HepG2 (cell line): ENCODE measurements around the gene EHD1. TPM values are rescaled to one million over a fixed set of nuclear protein-coding genes. Genes with fewer than 3 reads are reported as not detected.

Experiments
- ATAC-seq: fragments of 200-7000 bp; cut with Tn5 transposase; 3 replicates; pipeline ENCODE4 v1.9.1; 2020; ENCODE audit warnings: mild to moderate bottlenecking, moderate library complexity
- BruUV-seq: library from RNA; stranded (reverse); fragments of 400-500 nt; replicated peaks from 2 replicates; lab custom pipeline; 2021; lab: Mats Ljungman, UMichigan
- CTCF ChIA-PET: fragments of 300-600 bp; formaldehyde crosslinking; extraction: SDS; loops from one replicate; lab custom pipeline; 2021; ENCODE audit warnings: low total read pairs, inconsistent platforms, low intra/inter-chr PET ratio; lab: Yijun Ruan, JAX
- POLR2A ChIA-PET: fragments of 350-600 bp; sonication (Branson Sonifier 250); formaldehyde crosslinking; loops from one replicate; lab custom pipeline; 2020; ENCODE audit warnings: antibody characterized with exemption, inconsistent platforms; lab: Yijun Ruan, JAX
- DNase-seq: peaks from one replicate; pipeline ENCODE4 v3.0.0-alpha.2; 2015; ENCODE audit warnings: low spot score
- FAIRE-seq: peaks from 3 replicates; lab custom pipeline; 2011; peaks lifted over from hg19 to GRCh38; lab: Jason Lieb, UNC
- H2AFZ ChIP-seq: one replicate; pipeline ENCODE4 v1.6.1; 2011; ENCODE audit warnings: low read length, inconsistent platforms
- H3K27ac ChIP-seq: fragments of 300-600 bp; 3 replicates; pipeline ENCODE4 v1.8.0; 2011; ENCODE audit warnings: mixed run types, mild to moderate bottlenecking, mixed read lengths, low read length, inconsistent platforms; ENCODE audit not compliant: insufficient read depth; ENCODE audit errors: extremely low read length
- H3K27me3 ChIP-seq, 2 experiments: fragments of 200-600 bp in 1 of 2; 2 replicates in 1 of 2; 3 replicates in 1 of 2; pipeline versions ENCODE4 v1.6.0 to v1.8.0; 2011; ENCODE audit warnings: low read length in 2 of 2, mild to moderate bottlenecking in 2 of 2, moderate library complexity in 2 of 2, inconsistent platforms in 1 of 2; ENCODE audit not compliant: insufficient read depth in 2 of 2, control insufficient read depth in 1 of 2
- H3K36me3 ChIP-seq, 2 experiments: fragments of 200-600 bp in 1 of 2; replicated peaks in 1 of 2; 2 replicates in 1 of 2; 3 replicates in 1 of 2; pipeline versions ENCODE4 v1.5.1 to v1.8.0; 2011; ENCODE audit warnings: low read length in 2 of 2, inconsistent platforms in 1 of 2; ENCODE audit not compliant: insufficient read depth in 2 of 2, control insufficient read depth in 1 of 2
- H3K4me1 ChIP-seq: 2 replicates; pipeline ENCODE4 v1.5.1; 2012; ENCODE audit warnings: low read length, inconsistent platforms; ENCODE audit not compliant: insufficient read depth
- H3K4me2 ChIP-seq: 2 replicates; pipeline ENCODE4 v1.6.0; 2011; ENCODE audit warnings: low read depth, low read length, inconsistent platforms
- H3K4me3 ChIP-seq, 3 experiments: fragments of 200-600 bp in 1 of 3; sonication (generic), shearing (Covaris generic) in 1 of 3; replicated peaks in 1 of 3; 2 replicates each; pipeline ENCODE4 v1.5.1; 2011 to 2016; ENCODE audit warnings: low read length in 3 of 3, inconsistent platforms in 2 of 3, low read depth in 2 of 3, mild to moderate bottlenecking in 2 of 3, control low read depth in 1 of 3, mixed read lengths in 1 of 3; ENCODE audit not compliant: insufficient read depth in 1 of 3
- H3K79me2 ChIP-seq: one replicate; pipeline ENCODE4 v1.6.1; 2011; ENCODE audit warnings: low read length, inconsistent platforms; ENCODE audit not compliant: insufficient read depth
- H3K9ac ChIP-seq: 2 replicates; pipeline ENCODE4 v1.6.0; 2011; ENCODE audit warnings: mild to moderate bottlenecking, low read depth, low read length, inconsistent platforms; ENCODE audit not compliant: insufficient read depth
- H3K9me3 ChIP-seq: 2 replicates; pipeline ENCODE4 v1.5.1; 2012; ENCODE audit warnings: mild to moderate bottlenecking, low read length
- H4K20me1 ChIP-seq: 2 replicates; pipeline ENCODE4 v1.6.0; 2011; ENCODE audit warnings: inconsistent platforms, mild to moderate bottlenecking, low read length, moderate library complexity; ENCODE audit not compliant: insufficient read depth
- CCDC6 ChIP-seq: sonication (generic); formaldehyde crosslinking; IDR thresholded peaks from 2 replicates; pipeline ENCODE4 v1.8.1; 2022; ENCODE audit warnings: mild to moderate bottlenecking, missing genetic modification reagents, moderate library complexity
- HMG20B ChIP-seq: conservative IDR thresholded peaks from 2 replicates; pipeline ENCODE4 v1.6.1; 2016; ENCODE audit warnings: missing genetic modification reagents, missing compliant biosample characterization
- HOXA7 ChIP-seq: sonication (generic); formaldehyde crosslinking; IDR thresholded peaks from 2 replicates; pipeline ENCODE4 v1.8.1; 2022; ENCODE audit warnings: mild to moderate bottlenecking, missing genetic modification reagents, moderate library complexity
- NCOA5 ChIP-seq: sonication (generic); formaldehyde crosslinking; IDR thresholded peaks from 2 replicates; pipeline ENCODE4 v1.4.0; 2020; ENCODE audit warnings: missing genetic modification reagents
- NFYB ChIP-seq: sonication (generic); formaldehyde crosslinking; IDR thresholded peaks from 2 replicates; pipeline ENCODE4 v1.4.0; 2020; ENCODE audit warnings: missing genetic modification reagents
- SYNCRIP ChIP-seq: fragments of 200-400 bp; formaldehyde crosslinking; IDR thresholded peaks from 2 replicates; pipeline ENCODE4 v1.6.1; 2018; ENCODE audit warnings: mild to moderate bottlenecking, low read depth, low read length; ENCODE audit not compliant: insufficient read depth
- U2AF2 ChIP-seq: fragments of 200-400 bp; formaldehyde crosslinking; IDR thresholded peaks from 2 replicates; pipeline ENCODE4 v1.6.1; 2017; ENCODE audit warnings: low read depth, mild to moderate bottlenecking, low read length
- ZBTB34 ChIP-seq: sonication (generic); formaldehyde crosslinking; IDR thresholded peaks from 2 replicates; pipeline ENCODE4 v1.8.0; 2022; ENCODE audit warnings: mild to moderate bottlenecking, missing genetic modification reagents
- ZNF674 ChIP-seq: sonication (generic); formaldehyde crosslinking; IDR thresholded peaks from 2 replicates; pipeline ENCODE4 v1.5.0; 2020; ENCODE audit warnings: low read depth, mild to moderate bottlenecking, missing genetic modification reagents
- ZNF761 ChIP-seq: sonication (generic); formaldehyde crosslinking; conservative IDR thresholded peaks from 2 replicates; pipeline ENCODE4 v1.4.0; 2020; ENCODE audit warnings: mild to moderate bottlenecking, missing genetic modification reagents
- ZNF768 ChIP-seq: sonication (generic); formaldehyde crosslinking; IDR thresholded peaks from 2 replicates; pipeline ENCODE4 v1.4.0; 2020; ENCODE audit warnings: missing genetic modification reagents
- WGBS: methylation state at CpG from one replicate; pipeline ENCODE4 v1.1.6; 2017; ENCODE audit warnings: low lambda C conversion rate; 5-methylcytosine and 5-hydroxymethylcytosine counted together
- in situ Hi-C: cut with HindIII; loops from 2 replicates; pipeline ENCODE4 v1.10.0; 2017; ENCODE audit warnings: low pct_unique_long_range_greater_than_20kb; ENCODE audit not compliant: extremely low pct_ligation_motif_present
- intact Hi-C: fragments of 100-400 bp; cut with micrococcal nuclease; formaldehyde crosslinking; loops from one replicate; pipeline ENCODE4 v1.10.0; 2022; ENCODE audit not compliant: unreplicated experiment
- polyA plus RNA-seq, 8 experiments: library from polyadenylated mRNA; depleted of rRNA in 3 of 8; stranded (reverse) in 7 of 8; unstranded in 1 of 8; fragments of >200 nt; fragmentation: Illumina TruSeq in 4 of 8; extraction: Trizol in 4 of 8; gene quantifications; 2 replicates each; pipeline versions ENCODE4 v1.2.1 to v1.2.3, GENCODE V29; 2011 to 2016; ENCODE audit warnings: low read depth in 4 of 8, missing spikeins in 1 of 8, mixed read lengths in 1 of 8; ENCODE audit not compliant: insufficient read depth in 1 of 8
- total RNA-seq, 5 experiments: library from RNA; depleted of rRNA; stranded (reverse); fragments of >200 nt; fragmentation: Illumina TruSeq; extraction: Trizol; gene quantifications; 2 replicates each; pipeline ENCODE4 v1.2.3, GENCODE V29; 2016; ENCODE audit warnings: low read depth in 1 of 5

Gene EHD1
- total and polyA plus RNA-seq, 2 of the 13 experiments (the other 11 are each of a cell fraction or from before 2014, with no cell fraction given) = 23.6 to 26.6 TPM

DNA sequence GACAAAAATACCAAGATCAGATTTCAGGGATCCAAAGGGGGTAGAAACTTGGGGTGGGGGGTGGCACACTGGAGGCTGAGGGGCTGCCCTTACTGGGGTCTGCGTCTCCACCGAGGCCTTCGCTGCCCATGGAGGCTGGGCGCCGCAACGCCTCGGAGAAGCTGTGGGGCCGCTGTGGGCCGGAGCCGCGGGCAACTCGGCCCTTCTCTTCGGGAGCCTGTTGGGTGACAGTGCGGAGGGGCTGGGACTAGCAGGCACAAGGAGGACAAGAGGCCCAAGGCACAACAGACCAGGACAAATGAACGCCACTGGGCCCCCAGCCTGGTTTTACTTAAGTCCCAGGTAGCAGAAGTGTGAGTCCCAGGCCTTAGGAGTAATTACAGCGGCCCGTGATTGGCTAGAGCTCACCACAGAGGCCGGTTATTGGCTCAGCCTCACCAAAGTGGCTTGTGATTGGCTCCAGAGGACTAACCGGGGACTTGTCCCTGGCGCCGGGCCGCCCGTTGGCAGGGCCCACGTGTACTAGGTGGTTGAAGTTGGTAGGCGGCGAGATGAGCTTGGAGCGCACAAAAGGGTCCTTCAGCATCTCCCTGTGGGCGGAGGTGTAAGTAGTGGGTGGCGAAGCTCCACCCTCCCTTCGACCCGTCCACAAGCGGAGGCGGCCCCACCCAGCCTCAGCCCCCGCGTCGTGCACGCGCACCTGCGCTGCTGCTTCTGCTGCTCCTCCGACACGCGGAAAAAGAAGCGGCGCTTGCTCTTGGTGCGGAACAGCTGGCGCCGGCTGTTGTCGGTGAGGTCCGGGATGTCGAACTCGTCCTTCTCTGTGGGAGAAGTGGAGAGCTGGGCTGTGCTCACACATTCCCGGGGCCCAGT is 51.6 kb downstream of the EHD1 start:
- POLR2A ChIA-PET = interaction anchor here (0.8 kb wide), 1 partner anchor 26 kb away, joined by 3 read pairs; no protein-coding TSS in a partner anchor
- in situ Hi-C loops = no loop called here
- no peaks in the 10 kb centered on the region for H4K20me1 ChIP-seq
- no TSS peak for BruUV-seq
- H3K27me3 ChIP-seq = no peaks in the 10 kb centered on the region
- WGBS = 92% methylated on average over 35 of the region's 52 CpGs
- intact Hi-C loops = no loop called here
- TF ChIP-seq SYNCRIP (no peak), ZNF674 (CRISPR knock-in tag) (no peak), HMG20B (CRISPR knock-in tag) (no peak), HOXA7 (no peak), NFYB (CRISPR knock-in tag) (peak; percentile 35; the same call in 1 of the 2 replicates)
- H3K36me3 ChIP-seq = no peaks in the 10 kb centered on the region
- ATAC-seq (no peak), FAIRE-seq (no peak), DNase-seq (no peak)
- CTCF ChIA-PET = no interaction called here
- H3K9ac ChIP-seq = no peak overlapping the region
- no peaks in the 10 kb centered on the region for H3K79me2 ChIP-seq
- no peak overlapping the region for H3K4me2 ChIP-seq
- no peak overlapping the region for H2AFZ ChIP-seq
- H3K9me3 ChIP-seq = no peaks in the 10 kb centered on the region
- no peak overlapping the region for H3K4me3 ChIP-seq
- H3K4me1 ChIP-seq = no peaks in the 10 kb centered on the region
- no peak overlapping the region for H3K27ac ChIP-seq

DNA sequence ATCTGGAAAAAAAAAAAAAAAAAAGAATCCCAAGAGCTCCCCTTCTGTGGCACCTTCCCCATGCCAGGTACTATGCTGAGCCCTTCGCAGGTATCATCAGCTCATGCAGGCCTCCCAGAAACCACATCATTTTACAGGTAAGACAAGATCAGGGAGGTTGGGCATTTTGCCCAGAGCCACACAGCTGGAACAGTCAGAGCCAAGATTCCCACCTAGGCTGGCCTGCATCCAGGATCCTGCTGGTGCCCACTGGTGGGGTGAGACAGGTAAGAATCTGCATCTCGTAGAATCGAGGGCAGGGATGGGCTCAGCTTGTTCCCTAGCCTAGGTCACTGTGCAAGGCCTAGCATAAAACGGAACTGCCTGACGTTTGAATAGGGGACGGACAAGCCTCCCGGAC is 52.4 kb downstream of the EHD1 start:
- no peak for TF ChIP-seq CCDC6 (CRISPR knock-in tag)
- TF ChIP-seq ZNF761 (CRISPR knock-in tag) = no peak
- no peak for TF ChIP-seq ZBTB34
- TF ChIP-seq NCOA5 = no peak
- TF ChIP-seq U2AF2 = no peak
- peak; percentile 81 for TF ChIP-seq ZNF768 (CRISPR knock-in tag)
- TF ChIP-seq, all 625 proteins: peak for 1
- ChIA-PET CTCF (no interaction called here), POLR2A (no interaction called here)
- no peaks in the 10 kb centered on the region for H3K36me3 ChIP-seq
- no peaks in the 10 kb centered on the region for H3K27me3 ChIP-seq
- no peak overlapping the region for H3K4me3 ChIP-seq
- 86% methylated on average over 7 of the region's 7 CpGs for WGBS
- H3K9me3 ChIP-seq = no peaks in the 10 kb centered on the region
- intact Hi-C loops = no loop called here
- in situ Hi-C loops = no loop called here
- no peak overlapping the region for H3K4me2 ChIP-seq
- no peaks in the 10 kb centered on the region for H4K20me1 ChIP-seq
- no peaks in the 10 kb centered on the region for H3K79me2 ChIP-seq
- ATAC-seq = no peak
- no peak for DNase-seq
- H3K9ac ChIP-seq = no peak overlapping the region
- no peak overlapping the region for H2AFZ ChIP-seq
- no peak overlapping the region for H3K27ac ChIP-seq
- BruUV-seq = no TSS peak
- H3K4me1 ChIP-seq = no peaks in the 10 kb centered on the region
- no peak for FAIRE-seq
